ENCODE results near the gene RASAL1.

Gene RASAL1

DNA sequence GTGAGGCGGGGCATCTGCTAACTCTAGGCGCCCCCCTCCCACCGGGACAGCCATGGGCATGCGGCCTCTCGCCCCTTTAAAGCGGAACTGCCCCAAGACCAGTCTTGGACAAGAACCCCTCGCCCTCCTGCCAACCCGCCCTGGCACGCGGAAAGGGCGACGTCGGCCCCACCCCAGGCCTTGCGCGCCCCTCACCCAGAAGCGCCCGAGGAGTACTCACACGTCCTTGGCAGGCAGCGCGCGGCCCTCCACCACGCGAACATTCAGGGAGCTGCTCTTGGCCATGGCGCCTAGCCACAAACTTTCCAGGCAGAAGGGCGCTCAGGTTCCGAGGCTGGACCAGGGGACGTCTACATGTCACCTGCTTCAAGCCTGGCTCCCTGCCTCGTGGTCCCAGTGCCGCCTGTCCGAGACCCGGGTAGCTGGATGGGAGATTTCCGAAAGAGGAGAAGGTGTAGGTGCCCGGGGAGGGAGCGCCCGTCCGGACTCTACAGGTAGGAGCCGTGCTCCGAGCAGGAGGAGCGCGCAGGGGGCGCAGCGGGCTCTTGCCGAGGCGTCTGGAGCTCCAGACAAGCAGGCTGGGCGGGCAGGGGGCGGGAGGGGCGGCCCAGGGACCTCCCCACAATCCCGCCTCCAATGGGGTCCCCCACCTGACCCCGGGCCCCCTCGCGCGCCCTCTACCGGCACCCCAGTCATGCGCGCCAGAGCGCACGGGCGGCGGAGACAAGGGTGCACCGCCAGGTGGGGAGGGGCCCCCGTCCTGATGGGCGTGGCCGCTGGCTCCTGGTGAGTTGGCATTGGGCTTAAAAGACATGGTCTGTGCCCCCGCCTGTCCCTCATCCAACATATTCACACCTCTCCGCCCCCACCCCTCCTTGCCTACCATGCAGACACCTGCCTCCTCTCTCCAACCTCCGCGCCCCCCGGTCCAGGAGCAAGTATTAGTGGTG is at the start of gene RASAL1:
TSS of gene RASAL1 (minus strand) at position 584 of the 950 bp plus-strand sequence. CDS start at position 285, 299 bp downstream.
- H3K27me3 ChIP-seq (ENCODE audit: low read depth, low read length), result 0 out of 2 replicates have a peak, but pooled peaks cover 5% of the 10 kb centered on the region

GRCh38 chr12:113184900-113185179 is 49.3 kb upstream of the RASAL1 start:
- no peaks in the 10 kb centered on the region for H3K9me3 ChIP-seq (ENCODE audit: insufficient read depth, low read length)
- peaks cover 23% of the 10 kb centered on the region for H3K4me1 ChIP-seq (ENCODE audit: low read length)
- H3K4me3 ChIP-seq (ENCODE audit: low read length), result peak overlapping the region; percentile 99
- H3K27me3 ChIP-seq (ENCODE audit: low read depth, low read length), result no peaks in the 10 kb centered on the region
- H3K36me3 ChIP-seq (replicated peaks; ENCODE audit: low read depth, low read length), result peaks cover 37% of the 10 kb centered on the region
- peak overlapping the region; percentile 97 for H3K9ac ChIP-seq (ENCODE audit: low read length)
- peaks cover 3% of the 10 kb centered on the region; the same call in 1 of the 2 replicates for H4K20me1 ChIP-seq (ENCODE audit: insufficient read depth, low read length)
- peak overlapping the region; percentile 87 for H3K27ac ChIP-seq (ENCODE audit: low read length)
- peaks cover 72% of the 10 kb centered on the region for H3K79me2 ChIP-seq (ENCODE audit: low read length)
- peak overlapping the region; percentile 82 for H2AFZ ChIP-seq (ENCODE audit: low read depth, low read length)
- TF ChIP-seq CTCF (IDR thresholded peaks at IDR 0.05; ENCODE audit: low read depth, low read length) (no peak), EZH2phosphoT487 (IDR thresholded peaks at IDR 0.05; ENCODE audit: low read depth) (no peak)
- peak overlapping the region; percentile 79 for H3K4me2 ChIP-seq (ENCODE audit: low read length)

More for the DNA sequence above, at the start of gene RASAL1:
- H3K36me3 ChIP-seq (replicated peaks; ENCODE audit: low read depth, low read length), result no peaks in the 10 kb centered on the region
- TF ChIP-seq EZH2phosphoT487 (IDR thresholded peaks at IDR 0.05; ENCODE audit: low read depth) (no peak), CTCF (IDR thresholded peaks at IDR 0.05; ENCODE audit: low read depth, low read length) (peak; percentile 19)
- H2AFZ ChIP-seq (ENCODE audit: low read depth, low read length), result no peak within 1 kb of the TSS
- H3K79me2 ChIP-seq (ENCODE audit: low read length), result no peaks in the 10 kb centered on the region
- H3K4me1 ChIP-seq (ENCODE audit: low read length), result peaks cover 10% of the 10 kb centered on the region
- H3K27ac ChIP-seq (ENCODE audit: low read length), result no peak within 1 kb of the TSS
- no peaks in the 10 kb centered on the region for H4K20me1 ChIP-seq (ENCODE audit: insufficient read depth, low read length)
- H3K4me3 ChIP-seq (ENCODE audit: low read length), result no peak within 1 kb of the TSS
- H3K9ac ChIP-seq (ENCODE audit: low read length), result no peak within 1 kb of the TSS
- no peaks in the 10 kb centered on the region for H3K9me3 ChIP-seq (ENCODE audit: insufficient read depth, low read length)
- no peak within 1 kb of the TSS for H3K4me2 ChIP-seq (ENCODE audit: low read length)

DNA sequence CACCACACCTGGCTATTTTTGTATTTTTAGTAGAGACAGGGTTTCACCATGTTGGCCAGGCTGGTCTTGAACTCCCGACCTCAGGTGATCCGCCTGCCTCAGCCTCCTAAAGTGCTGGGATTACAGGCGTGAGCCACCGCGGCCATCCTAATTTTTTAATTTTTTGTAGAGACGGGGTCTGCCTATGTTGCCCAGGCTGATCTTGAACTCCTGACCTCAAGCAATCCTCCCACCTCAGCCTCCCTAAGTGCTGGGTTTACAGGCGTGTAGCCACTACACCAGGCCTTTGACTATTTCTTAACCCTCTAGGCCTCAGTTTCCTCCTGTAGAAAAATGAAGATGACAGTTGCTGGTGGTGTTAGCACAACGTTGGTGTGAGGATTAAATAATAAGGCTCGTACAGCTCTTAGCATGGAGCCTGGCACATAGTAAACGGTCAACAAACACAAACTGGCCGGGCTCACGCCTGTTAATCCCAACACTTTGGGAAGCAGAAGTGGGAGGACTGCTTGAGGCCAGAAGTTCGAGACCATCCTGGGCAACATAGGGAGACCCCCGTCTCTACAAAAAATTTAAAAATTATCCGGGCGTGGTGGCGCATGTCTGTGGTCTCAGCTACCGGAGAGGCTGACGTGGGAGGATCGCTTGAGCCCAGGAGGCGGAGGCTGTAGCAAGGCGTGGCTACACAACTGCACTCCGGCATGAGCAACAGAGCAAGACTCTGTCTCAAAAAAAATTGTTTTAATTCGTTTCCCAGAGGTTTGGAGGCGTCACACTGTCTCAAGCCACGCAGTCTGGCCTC is 48.7 kb upstream of the RASAL1 start:
- no peaks in the 10 kb centered on the region for H3K9me3 ChIP-seq (ENCODE audit: insufficient read depth, low read length)
- H3K36me3 ChIP-seq (replicated peaks; ENCODE audit: low read depth, low read length), result peaks cover 40% of the 10 kb centered on the region
- H3K9ac ChIP-seq (ENCODE audit: low read length), result peak overlapping the region; percentile 97
- peak overlapping the region; percentile 99 for H3K4me3 ChIP-seq (ENCODE audit: low read length)
- no peaks in the 10 kb centered on the region for H3K27me3 ChIP-seq (ENCODE audit: low read depth, low read length)
- H3K4me1 ChIP-seq (ENCODE audit: low read length), result peaks cover 23% of the 10 kb centered on the region
- peak overlapping the region; percentile 87 for H3K27ac ChIP-seq (ENCODE audit: low read length)
- H2AFZ ChIP-seq (ENCODE audit: low read depth, low read length), result peak overlapping the region; percentile 14; the same call in 1 of the 2 replicates
- TF ChIP-seq EZH2phosphoT487 (IDR thresholded peaks at IDR 0.05; ENCODE audit: low read depth) (no peak), CTCF (IDR thresholded peaks at IDR 0.05; ENCODE audit: low read depth, low read length) (no peak)
- H4K20me1 ChIP-seq (ENCODE audit: insufficient read depth, low read length), result peaks cover 3% of the 10 kb centered on the region; the same call in 1 of the 2 replicates
- H3K4me2 ChIP-seq (ENCODE audit: low read length), result peak overlapping the region; percentile 79
- peaks cover 72% of the 10 kb centered on the region for H3K79me2 ChIP-seq (ENCODE audit: low read length)
